Stimulated activated CD4-positive, alpha-beta T cell treated with anti-CD3 and anti-CD28 coated beads, Interleukin-12 subunit alpha, Interleukin-12 subunit beta, amount 100 ng/mL, for 48 hours (primary cell): ENCODE measurements around the gene GABRG3.

Source experiments
- DNase-seq, 3 donors: peaks; one replicate each; pipeline ENCODE4 v3.0.0-alpha.2; 2020; ENCODE audit warnings: low read depth in 2 of 3, low spot score in 1 of 3

The GABRG3 gene

GRCh38 chr15:27458345-27459084, 487.5 kb downstream of the GABRG3 start:
- DNase-seq: no peak

GRCh38 chr15:27459836-27460235, 488.9 kb downstream of the GABRG3 start:
- DNase-seq: no peak

GRCh38 chr15:27461181-27461580, 490.2 kb downstream of the GABRG3 start:
- DNase-seq: no peak

- no peak for DNase-seq
Observed at GRCh38 chr15:27463525-27464088, 492.6 kb downstream of the GABRG3 start.

- DNase-seq: no peak
Observed at GRCh38 chr15:27464941-27465612, 494.1 kb downstream of the GABRG3 start.

GRCh38 chr15:27466758-27467157, 495.8 kb downstream of the GABRG3 start:
- no peak for DNase-seq

GRCh38 chr15:27468151-27468591, 497.2 kb downstream of the GABRG3 start:
- DNase-seq: no peak

- no peak for DNase-seq
Observed at GRCh38 chr15:27473845-27474244, 502.9 kb downstream of the GABRG3 start.

GRCh38 chr15:27475395-27475794, 504.4 kb downstream of the GABRG3 start:
- no peak for DNase-seq

GRCh38 chr15:27479296-27480140, 508.5 kb downstream of the GABRG3 start:
- no peak for DNase-seq

GRCh38 chr15:27480141-27480530, 509.2 kb downstream of the GABRG3 start:
- no peak for DNase-seq

GRCh38 chr15:27480642-27481041, 509.7 kb downstream of the GABRG3 start:
- no peak for DNase-seq

- no peak for DNase-seq
Observed at GRCh38 chr15:27481768-27482167, 510.8 kb downstream of the GABRG3 start.

GRCh38 chr15:27482287-27482686, 511.3 kb downstream of the GABRG3 start:
- DNase-seq: no peak

- no peak for DNase-seq
Observed at GRCh38 chr15:27483124-27483523, 512.1 kb downstream of the GABRG3 start.

- no peak for DNase-seq
Observed at GRCh38 chr15:27485265-27485664, 514.3 kb downstream of the GABRG3 start.

GRCh38 chr15:27486051-27486450, 515.1 kb downstream of the GABRG3 start:
- DNase-seq: no peak

- DNase-seq: no peak
Observed at GRCh38 chr15:27486683-27487647, 516.0 kb downstream of the GABRG3 start.

- DNase-seq: no peak
Observed at GRCh38 chr15:27487846-27488245, 516.9 kb downstream of the GABRG3 start.

- no peak for DNase-seq
Observed at GRCh38 chr15:27490867-27491595, 520.0 kb downstream of the GABRG3 start.
